HEK293 (cell line): ENCODE results near the gene TLE1.

Experiments used
- BCL6B ChIP-seq: fragments of 450-650 bp; formaldehyde crosslinking; IDR thresholded peaks from 2 replicates; pipeline ENCODE4 v1.5.1; 2017; ENCODE audit warnings: missing biosample characterization, missing genetic modification characterization
- KLF1 ChIP-seq: fragments of 450-650 bp; formaldehyde crosslinking; IDR thresholded peaks from 2 replicates; pipeline ENCODE4 v1.5.1; 2016; ENCODE audit warnings: missing biosample characterization, missing genetic modification characterization
- MZF1 ChIP-seq: fragments of 450-650 bp; formaldehyde crosslinking; IDR thresholded peaks from 2 replicates; pipeline ENCODE4 v1.5.1; 2017; ENCODE audit warnings: missing biosample characterization, missing genetic modification characterization, borderline replicate concordance
- REST ChIP-seq: fragments of 450-650 bp; formaldehyde crosslinking; IDR thresholded peaks from 2 replicates; pipeline ENCODE4 v1.5.1; 2016; ENCODE audit warnings: missing biosample characterization, missing genetic modification characterization
- YY1 ChIP-seq: fragments of 450-650 bp; formaldehyde crosslinking; IDR thresholded peaks from 2 replicates; pipeline ENCODE4 v1.5.1; 2018; ENCODE audit warnings: missing biosample characterization, missing genetic modification characterization
- ZBTB17 ChIP-seq: fragments of 450-650 bp; formaldehyde crosslinking; IDR thresholded peaks from 2 replicates; pipeline ENCODE4 v1.5.1; 2016; ENCODE audit warnings: missing biosample characterization, missing genetic modification characterization
- ZBTB21 ChIP-seq: fragments of 450-650 bp; formaldehyde crosslinking; IDR thresholded peaks from 2 replicates; pipeline ENCODE4 v1.5.1; 2017; ENCODE audit warnings: missing biosample characterization, missing genetic modification characterization
- ZNF140 ChIP-seq: fragments of 450-650 bp; formaldehyde crosslinking; IDR thresholded peaks from 2 replicates; pipeline ENCODE4 v1.5.1; 2016; ENCODE audit warnings: missing biosample characterization, missing genetic modification characterization
- ZNF169 ChIP-seq: fragments of 450-650 bp; formaldehyde crosslinking; IDR thresholded peaks from 2 replicates; pipeline ENCODE4 v1.5.1; 2016; ENCODE audit warnings: missing biosample characterization, missing genetic modification characterization
- ZNF175 ChIP-seq: fragments of 450-650 bp; formaldehyde crosslinking; IDR thresholded peaks from 2 replicates; pipeline ENCODE4 v1.5.1; 2016; ENCODE audit warnings: missing biosample characterization, missing genetic modification characterization
- TF ChIP-seq, protein P1 (sequence below): fragments of 450-650 bp; formaldehyde crosslinking; IDR thresholded peaks from 2 replicates; pipeline ENCODE4 v1.5.1; 2016; ENCODE audit warnings: missing biosample characterization, missing genetic modification characterization
- TF ChIP-seq, protein P2 (sequence below): fragments of 450-650 bp; formaldehyde crosslinking; IDR thresholded peaks from 2 replicates; pipeline ENCODE4 v1.5.1; 2016; ENCODE audit warnings: missing biosample characterization, missing genetic modification characterization, borderline replicate concordance
- TF ChIP-seq, protein P3 (sequence below): fragments of 450-650 bp; formaldehyde crosslinking; IDR thresholded peaks from 2 replicates; pipeline ENCODE4 v1.5.1; 2017; ENCODE audit warnings: missing biosample characterization, mild to moderate bottlenecking, missing genetic modification characterization, moderate library complexity

- no peak for TF ChIP-seq REST (tag by site-specific recombination)
- TF ChIP-seq, protein P1, sequence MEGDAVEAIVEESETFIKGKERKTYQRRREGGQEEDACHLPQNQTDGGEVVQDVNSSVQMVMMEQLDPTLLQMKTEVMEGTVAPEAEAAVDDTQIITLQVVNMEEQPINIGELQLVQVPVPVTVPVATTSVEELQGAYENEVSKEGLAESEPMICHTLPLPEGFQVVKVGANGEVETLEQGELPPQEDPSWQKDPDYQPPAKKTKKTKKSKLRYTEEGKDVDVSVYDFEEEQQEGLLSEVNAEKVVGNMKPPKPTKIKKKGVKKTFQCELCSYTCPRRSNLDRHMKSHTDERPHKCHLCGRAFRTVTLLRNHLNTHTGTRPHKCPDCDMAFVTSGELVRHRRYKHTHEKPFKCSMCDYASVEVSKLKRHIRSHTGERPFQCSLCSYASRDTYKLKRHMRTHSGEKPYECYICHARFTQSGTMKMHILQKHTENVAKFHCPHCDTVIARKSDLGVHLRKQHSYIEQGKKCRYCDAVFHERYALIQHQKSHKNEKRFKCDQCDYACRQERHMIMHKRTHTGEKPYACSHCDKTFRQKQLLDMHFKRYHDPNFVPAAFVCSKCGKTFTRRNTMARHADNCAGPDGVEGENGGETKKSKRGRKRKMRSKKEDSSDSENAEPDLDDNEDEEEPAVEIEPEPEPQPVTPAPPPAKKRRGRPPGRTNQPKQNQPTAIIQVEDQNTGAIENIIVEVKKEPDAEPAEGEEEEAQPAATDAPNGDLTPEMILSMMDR (tag by site-specific recombination): no peak
- TF ChIP-seq YY1 (tag by site-specific recombination): no peak
- TF ChIP-seq ZNF140: no peak
- TF ChIP-seq ZNF175 (tag by site-specific recombination): no peak
- TF ChIP-seq, protein P2, sequence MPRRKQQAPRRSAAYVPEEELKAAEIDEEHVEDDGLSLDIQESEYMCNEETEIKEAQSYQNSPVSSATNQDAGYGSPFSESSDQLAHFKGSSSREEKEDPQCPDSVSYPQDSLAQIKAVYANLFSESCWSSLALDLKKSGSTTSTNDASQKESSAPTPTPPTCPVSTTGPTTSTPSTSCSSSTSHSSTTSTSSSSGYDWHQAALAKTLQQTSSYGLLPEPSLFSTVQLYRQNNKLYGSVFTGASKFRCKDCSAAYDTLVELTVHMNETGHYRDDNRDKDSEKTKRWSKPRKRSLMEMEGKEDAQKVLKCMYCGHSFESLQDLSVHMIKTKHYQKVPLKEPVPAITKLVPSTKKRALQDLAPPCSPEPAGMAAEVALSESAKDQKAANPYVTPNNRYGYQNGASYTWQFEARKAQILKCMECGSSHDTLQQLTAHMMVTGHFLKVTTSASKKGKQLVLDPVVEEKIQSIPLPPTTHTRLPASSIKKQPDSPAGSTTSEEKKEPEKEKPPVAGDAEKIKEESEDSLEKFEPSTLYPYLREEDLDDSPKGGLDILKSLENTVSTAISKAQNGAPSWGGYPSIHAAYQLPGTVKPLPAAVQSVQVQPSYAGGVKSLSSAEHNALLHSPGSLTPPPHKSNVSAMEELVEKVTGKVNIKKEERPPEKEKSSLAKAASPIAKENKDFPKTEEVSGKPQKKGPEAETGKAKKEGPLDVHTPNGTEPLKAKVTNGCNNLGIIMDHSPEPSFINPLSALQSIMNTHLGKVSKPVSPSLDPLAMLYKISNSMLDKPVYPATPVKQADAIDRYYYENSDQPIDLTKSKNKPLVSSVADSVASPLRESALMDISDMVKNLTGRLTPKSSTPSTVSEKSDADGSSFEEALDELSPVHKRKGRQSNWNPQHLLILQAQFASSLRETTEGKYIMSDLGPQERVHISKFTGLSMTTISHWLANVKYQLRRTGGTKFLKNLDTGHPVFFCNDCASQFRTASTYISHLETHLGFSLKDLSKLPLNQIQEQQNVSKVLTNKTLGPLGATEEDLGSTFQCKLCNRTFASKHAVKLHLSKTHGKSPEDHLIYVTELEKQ: no peak
- TF ChIP-seq, protein P3, sequence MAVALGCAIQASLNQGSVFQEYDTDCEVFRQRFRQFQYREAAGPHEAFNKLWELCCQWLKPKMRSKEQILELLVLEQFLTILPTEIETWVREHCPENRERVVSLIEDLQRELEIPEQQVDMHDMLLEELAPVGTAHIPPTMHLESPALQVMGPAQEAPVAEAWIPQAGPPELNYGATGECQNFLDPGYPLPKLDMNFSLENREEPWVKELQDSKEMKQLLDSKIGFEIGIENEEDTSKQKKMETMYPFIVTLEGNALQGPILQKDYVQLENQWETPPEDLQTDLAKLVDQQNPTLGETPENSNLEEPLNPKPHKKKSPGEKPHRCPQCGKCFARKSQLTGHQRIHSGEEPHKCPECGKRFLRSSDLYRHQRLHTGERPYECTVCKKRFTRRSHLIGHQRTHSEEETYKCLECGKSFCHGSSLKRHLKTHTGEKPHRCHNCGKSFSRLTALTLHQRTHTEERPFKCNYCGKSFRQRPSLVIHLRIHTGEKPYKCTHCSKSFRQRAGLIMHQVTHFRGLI: no peak
- TF ChIP-seq KLF1 (tag by site-specific recombination): no peak
- TF ChIP-seq ZBTB17 (tag by site-specific recombination): no peak
- no peak for TF ChIP-seq ZBTB21 (tag by site-specific recombination)
- no peak for TF ChIP-seq BCL6B (tag by site-specific recombination)
- TF ChIP-seq MZF1 (tag by site-specific recombination): no peak
- TF ChIP-seq ZNF169: no peak
These were observed 90.5 kb downstream of the TLE1 start for GRCh38 chr9:81598811-81599210.
